HepG2 (cell line): ENCODE data around the gene MRPS7. TPM values are rescaled to one million over a fixed set of nuclear protein-coding genes. Genes with fewer than 3 reads are reported as not detected.

Source experiments
- AGO1 ChIP-seq: fragments of 200-400 bp; formaldehyde crosslinking; IDR thresholded peaks from 2 replicates; pipeline ENCODE4 v1.6.1; 2017; ENCODE audit warnings: mild to moderate bottlenecking, low read depth, low read length, moderate library complexity; ENCODE audit not compliant: poor library complexity, severe bottlenecking
- CBX2 ChIP-seq, 2 experiments: fragments of 200-600 bp in 1 of 2; sonication (generic); formaldehyde crosslinking in 1 of 2; IDR thresholded peaks; 2 replicates each; pipeline versions ENCODE4 v1.7.0 to v1.8.1; 2018 to 2022; ENCODE audit warnings: low read depth in 2 of 2, low read length in 1 of 2, mild to moderate bottlenecking in 1 of 2, missing genetic modification reagents in 1 of 2
- FOSL1 ChIP-seq: sonication (generic); formaldehyde crosslinking; IDR thresholded peaks from 2 replicates; pipeline ENCODE4 v1.9.0; 2021; ENCODE audit warnings: missing genetic modification reagents, borderline replicate concordance
- FOSL2 ChIP-seq: sonication (generic); formaldehyde crosslinking; IDR thresholded peaks from 2 replicates; pipeline ENCODE4 v1.4.0; 2020; ENCODE audit warnings: missing genetic modification reagents
- GATAD2A ChIP-seq: IDR thresholded peaks from 2 replicates; pipeline ENCODE4 v1.6.1; 2016
- GFI1 ChIP-seq: sonication (generic); formaldehyde crosslinking; IDR thresholded peaks from 2 replicates; pipeline ENCODE4 v1.5.0; 2020; ENCODE audit warnings: missing genetic modification reagents, mild to moderate bottlenecking, borderline replicate concordance
- HIVEP1 ChIP-seq: sonication (generic); formaldehyde crosslinking; IDR thresholded peaks from 2 replicates; pipeline ENCODE4 v1.4.0; 2020; ENCODE audit warnings: mild to moderate bottlenecking, missing genetic modification reagents
- IRF2 ChIP-seq: IDR thresholded peaks from 2 replicates; pipeline ENCODE4 v1.6.1; 2018; ENCODE audit warnings: missing genetic modification reagents, missing compliant biosample characterization
- MAFF ChIP-seq: IDR thresholded peaks from 2 replicates; pipeline ENCODE4 v1.6.1; 2011; ENCODE audit warnings: low read depth, low read length, improper control_type of control experiment
- MXI1 ChIP-seq: IDR thresholded peaks from 3 replicates; pipeline ENCODE4 v1.6.1; 2012; ENCODE audit warnings: low read depth, low read length, inconsistent platforms, borderline replicate concordance
- NCOA1 ChIP-seq: sonication (generic); formaldehyde crosslinking; IDR thresholded peaks from 2 replicates; pipeline ENCODE4 v1.9.0; 2021; ENCODE audit warnings: missing genetic modification reagents
- NR2C2 ChIP-seq: sonication (generic); formaldehyde crosslinking; IDR thresholded peaks from 2 replicates; pipeline ENCODE4 v1.4.0; 2020; ENCODE audit warnings: missing genetic modification reagents, mild to moderate bottlenecking, moderate library complexity, borderline replicate concordance
- POLR2AphosphoS5 ChIP-seq: IDR thresholded peaks from 2 replicates; pipeline ENCODE4 v1.6.1; 2012; ENCODE audit warnings: low read depth, low read length
- PPARG ChIP-seq: conservative IDR thresholded peaks from 2 replicates; pipeline ENCODE4 v1.6.1; 2016; ENCODE audit warnings: missing biosample characterization, missing genetic modification reagents
- REL ChIP-seq: sonication (generic); formaldehyde crosslinking; conservative IDR thresholded peaks from 2 replicates; pipeline ENCODE4 v1.8.0; 2022; ENCODE audit warnings: mild to moderate bottlenecking, missing genetic modification reagents, moderate library complexity
- SMYD3 ChIP-seq: sonication (generic); formaldehyde crosslinking; IDR thresholded peaks from 2 replicates; pipeline ENCODE4 v1.8.1; 2023; ENCODE audit warnings: mild to moderate bottlenecking, missing genetic modification reagents
- SRSF1 ChIP-seq: fragments of 200-400 bp; formaldehyde crosslinking; optimal IDR thresholded peaks from 2 replicates; pipeline ENCODE3; 2017; ENCODE audit warnings: mild to moderate bottlenecking, low read depth, low read length, moderate library complexity
- ZMYM4 ChIP-seq: sonication (generic); formaldehyde crosslinking; IDR thresholded peaks from 2 replicates; pipeline ENCODE4 v1.8.1; 2023; ENCODE audit warnings: mild to moderate bottlenecking, missing genetic modification reagents
- ZNF101 ChIP-seq: sonication (generic); formaldehyde crosslinking; IDR thresholded peaks from 2 replicates; pipeline ENCODE4 v1.4.0; 2020; ENCODE audit warnings: mild to moderate bottlenecking, low read depth, missing genetic modification reagents, borderline replicate concordance
- ZNF224 ChIP-seq: sonication (generic); formaldehyde crosslinking; IDR thresholded peaks from 2 replicates; pipeline ENCODE4 v1.5.0; 2020; ENCODE audit warnings: mild to moderate bottlenecking, missing genetic modification reagents
- ZNF264 ChIP-seq: sonication (generic); formaldehyde crosslinking; IDR thresholded peaks from 2 replicates; pipeline ENCODE4 v1.4.0; 2020; ENCODE audit warnings: missing genetic modification reagents
- ZNF441 ChIP-seq: sonication (generic); formaldehyde crosslinking; IDR thresholded peaks from 2 replicates; pipeline ENCODE4 v1.7.0; 2021; ENCODE audit warnings: missing genetic modification reagents, borderline replicate concordance
- ZNF446 ChIP-seq: sonication (generic); formaldehyde crosslinking; IDR thresholded peaks from 2 replicates; pipeline ENCODE4 v1.5.0; 2020; ENCODE audit warnings: mild to moderate bottlenecking, missing genetic modification reagents
- ZNF460 ChIP-seq: sonication (generic); formaldehyde crosslinking; IDR thresholded peaks from 2 replicates; pipeline ENCODE4 v1.5.1; 2020; ENCODE audit warnings: missing genetic modification reagents, mild to moderate bottlenecking, borderline replicate concordance
- ZNF501 ChIP-seq: sonication (generic); formaldehyde crosslinking; IDR thresholded peaks from 2 replicates; pipeline ENCODE4 v1.5.1; 2020; ENCODE audit warnings: mild to moderate bottlenecking, moderate library complexity, missing genetic modification reagents
- ZNF749 ChIP-seq: sonication (generic); formaldehyde crosslinking; IDR thresholded peaks from 2 replicates; pipeline ENCODE4 v1.8.0; 2022; ENCODE audit warnings: mild to moderate bottlenecking, missing genetic modification reagents, moderate library complexity, borderline replicate concordance
- polyA plus RNA-seq, 8 experiments: library from polyadenylated mRNA; depleted of rRNA in 3 of 8; stranded (reverse) in 7 of 8; unstranded in 1 of 8; fragments of >200 nt; fragmentation: Illumina TruSeq in 4 of 8; extraction: Trizol in 4 of 8; gene quantifications; 2 replicates each; pipeline versions ENCODE4 v1.2.1 to v1.2.3, GENCODE V29; 2011 to 2016; ENCODE audit warnings: low read depth in 4 of 8, missing spikeins in 1 of 8, mixed read lengths in 1 of 8; ENCODE audit not compliant: insufficient read depth in 1 of 8
- total RNA-seq, 5 experiments: library from RNA; depleted of rRNA; stranded (reverse); fragments of >200 nt; fragmentation: Illumina TruSeq; extraction: Trizol; gene quantifications; 2 replicates each; pipeline ENCODE4 v1.2.3, GENCODE V29; 2016; ENCODE audit warnings: low read depth in 1 of 5
- TF ChIP-seq, protein P1 (sequence below): sonication (generic); formaldehyde crosslinking; IDR thresholded peaks from 2 replicates; pipeline ENCODE4 v1.5.0; 2020; ENCODE audit warnings: missing genetic modification reagents, mild to moderate bottlenecking, borderline replicate concordance
- TF ChIP-seq, protein P2 (sequence below): sonication (generic); formaldehyde crosslinking; IDR thresholded peaks from 2 replicates; pipeline ENCODE4 v1.8.0; 2022; ENCODE audit warnings: missing genetic modification reagents, mild to moderate bottlenecking, inconsistent platforms, borderline replicate concordance

The MRPS7 gene
- total and polyA plus RNA-seq, 2 of the 13 experiments (the other 11 are each of a cell fraction or from before 2014, with no cell fraction given): 97.0 to 162 TPM

DNA sequence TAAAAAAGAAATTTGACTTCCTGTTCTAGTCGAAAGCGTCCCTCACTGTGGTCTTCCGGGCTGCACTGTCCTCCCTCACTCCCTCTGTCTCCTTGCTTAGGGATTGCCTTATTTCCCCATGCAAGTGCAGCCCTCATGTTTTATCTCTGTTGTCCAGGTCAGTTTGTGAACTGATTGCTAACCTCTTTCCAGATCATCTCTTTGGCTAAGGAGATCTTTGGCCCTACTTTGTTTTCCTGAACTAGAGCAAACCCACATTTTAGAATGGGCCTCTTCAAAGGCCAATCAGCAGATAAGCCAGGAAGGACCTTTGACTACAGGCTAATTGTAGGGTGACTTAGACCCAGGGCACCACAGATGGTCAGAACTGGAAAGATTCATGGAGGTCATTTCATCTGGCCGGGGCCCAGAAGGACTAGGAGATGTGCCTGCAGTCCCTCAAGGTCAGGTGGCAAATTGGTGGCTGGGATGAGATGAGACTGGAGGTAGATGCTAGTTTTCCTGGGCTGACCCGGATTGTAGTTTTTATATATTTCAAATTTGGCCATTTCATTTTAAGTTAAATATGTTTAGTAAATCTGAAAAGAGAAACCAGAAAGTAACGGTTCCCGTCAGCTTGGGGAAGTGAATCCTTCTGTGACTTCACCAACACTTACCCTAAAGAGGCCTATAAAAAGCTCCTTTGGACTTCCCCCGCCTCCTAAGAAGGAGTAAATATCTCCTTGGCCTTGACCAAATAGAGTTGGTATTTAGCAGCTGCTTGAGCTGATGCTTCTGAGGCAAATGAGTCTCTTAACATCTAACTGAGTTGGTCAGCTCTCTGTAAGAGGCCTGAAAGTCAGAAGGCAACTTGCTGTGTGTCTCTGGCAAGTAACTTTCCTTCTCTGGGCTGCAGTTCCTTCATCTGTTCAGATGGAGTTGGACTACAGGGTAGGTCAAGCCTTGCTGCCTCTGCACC lies 33.8 kb downstream of the MRPS7 start (continued):
- TF ChIP-seq ZNF446 (CRISPR knock-in tag) (0 out of 2 replicates have a peak, but pooled peaks have one; percentile 30), MAFF (no peak), IRF2 (CRISPR knock-in tag) (peak; percentile 64), ZNF501 (0 out of 2 replicates have a peak, but pooled peaks have one; percentile 61), FOSL2 (CRISPR knock-in tag) (peak; percentile 48), CBX2 (IDR thresholded peaks at IDR 0.05; ENCODE audit: low read depth, low read length) (no peak), CBX2 (CRISPR knock-in tag; IDR thresholded peaks at IDR 0.05; ENCODE audit: low read depth) (no peak), POLR2AphosphoS5 (peak; percentile 93), GATAD2A (peak; percentile 89), SMYD3 (CRISPR knock-in tag) (0 out of 2 replicates have a peak, but pooled peaks have one; percentile 13), MXI1 (peak; percentile 45; the same call in 1 of the 3 replicates), ZNF224 (no peak), HIVEP1 (CRISPR knock-in tag) (no peak), ZNF441 (0 out of 2 replicates have a peak, but pooled peaks have one; percentile 20), AGO1 (no peak), REL (no peak), FOSL1 (no peak), ZMYM4 (CRISPR knock-in tag) (peak; percentile 90), GFI1 (peak; percentile 98), ZNF264 (peak; percentile 96), NR2C2 (CRISPR knock-in tag) (peak; percentile 66), NCOA1 (CRISPR knock-in tag) (peak; percentile 92; the same call in 1 of the 2 replicates), PPARG (CRISPR knock-in tag) (peak; percentile 92), SRSF1 (no peak), ZNF460 (peak; percentile 13; the same call in 1 of the 2 replicates), ZNF749 (no peak), ZNF101 (CRISPR knock-in tag) (no peak)
- TF ChIP-seq, protein P1, sequence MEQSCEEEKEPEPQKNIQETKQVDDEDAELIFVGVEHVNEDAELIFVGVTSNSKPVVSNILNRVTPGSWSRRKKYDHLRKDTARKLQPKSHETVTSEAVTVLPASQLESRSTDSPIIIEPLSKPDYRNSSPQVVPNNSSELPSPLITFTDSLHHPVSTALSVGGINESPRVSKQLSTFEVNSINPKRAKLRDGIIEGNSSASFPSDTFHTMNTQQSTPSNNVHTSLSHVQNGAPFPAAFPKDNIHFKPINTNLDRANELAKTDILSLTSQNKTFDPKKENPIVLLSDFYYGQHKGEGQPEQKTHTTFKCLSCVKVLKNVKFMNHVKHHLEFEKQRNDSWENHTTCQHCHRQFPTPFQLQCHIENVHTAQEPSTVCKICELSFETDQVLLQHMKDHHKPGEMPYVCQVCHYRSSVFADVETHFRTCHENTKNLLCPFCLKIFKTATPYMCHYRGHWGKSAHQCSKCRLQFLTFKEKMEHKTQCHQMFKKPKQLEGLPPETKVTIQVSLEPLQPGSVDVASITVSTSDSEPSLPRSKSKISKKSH (CRISPR knock-in tag): no peak
- TF ChIP-seq, protein P2, sequence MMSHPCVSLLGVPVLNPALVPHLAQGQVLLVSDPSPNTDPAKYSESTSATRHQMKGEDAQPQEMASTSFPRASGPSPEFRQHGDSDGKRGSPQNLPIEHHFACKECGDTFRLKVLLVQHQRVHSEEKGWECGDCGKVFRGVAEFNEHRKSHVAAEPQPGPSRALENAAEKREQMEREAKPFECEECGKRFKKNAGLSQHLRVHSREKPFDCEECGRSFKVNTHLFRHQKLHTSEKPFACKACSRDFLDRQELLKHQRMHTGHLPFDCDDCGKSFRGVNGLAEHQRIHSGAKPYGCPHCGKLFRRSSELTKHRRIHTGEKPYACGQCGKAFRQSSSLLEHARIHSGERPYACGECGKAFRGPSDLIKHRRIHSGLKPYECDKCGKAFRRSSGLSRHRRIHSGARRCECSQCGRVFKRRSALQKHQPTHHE (CRISPR knock-in tag): no peak
